SK-N-MC (cell line): ENCODE results near the gene CCDC172.

ENCODE experiments used
- DNase-seq: peaks from one replicate; pipeline ENCODE4 v3.0.0-alpha.2; 2011; ENCODE audit warnings: low read depth, low spot score
- H3K27ac ChIP-seq: fragments of 200-600 bp; sonication (generic); 2 replicates; pipeline ENCODE4 v1.5.1; 2016; ENCODE audit warnings: mixed run types
- H3K36me3 ChIP-seq: fragments of 200-600 bp; sonication (generic); 2 replicates; pipeline ENCODE4 v1.6.1; 2017; ENCODE audit warnings: antibody characterized with exemption, low read length, mixed read lengths; ENCODE audit not compliant: insufficient read depth
- H3K4me3 ChIP-seq: fragments of 200-600 bp; sonication (generic); 2 replicates; pipeline ENCODE4 v1.5.1; 2016
- H3K9ac ChIP-seq: fragments of 200-600 bp; sonication (generic); 2 replicates; pipeline ENCODE4 v1.8.0; 2017; ENCODE audit warnings: mixed run types, mixed read lengths; ENCODE audit not compliant: insufficient read length
- H3K9me3 ChIP-seq: fragments of 200-600 bp; sonication (generic); 2 replicates; pipeline ENCODE4 v1.6.1; 2017; ENCODE audit warnings: low read depth, mild to moderate bottlenecking, antibody characterized with exemption, low read length, moderate library complexity, mixed read lengths
- EZH2 ChIP-seq: fragments of 200-600 bp; sonication (generic); IDR thresholded peaks from one replicate; pipeline ENCODE4 v1.6.1; 2017; ENCODE audit warnings: antibody characterized with exemption
- FOXP2 ChIP-seq: optimal IDR thresholded peaks from 2 replicates; pipeline ENCODE3; 2011; ENCODE audit warnings: mild to moderate bottlenecking, moderate library complexity; ENCODE audit not compliant: insufficient read depth; ENCODE audit errors: extremely low read length, control extremely low read depth
- POLR2AphosphoS5 ChIP-seq: IDR thresholded peaks from 2 replicates; pipeline ENCODE4 v1.6.1; 2012; ENCODE audit warnings: mild to moderate bottlenecking, low read depth, low read length, borderline replicate concordance

Gene CCDC172

GRCh38 chr10:116408719-116409118 is 84.5 kb downstream of the CCDC172 start:
- Histone ChIP-seq H3K27ac (no peak overlapping the region), H3K4me3 (no peak overlapping the region), H3K36me3 (no peaks in the 10 kb centered on the region), H3K9ac (no peak overlapping the region), H3K9me3 (no peaks in the 10 kb centered on the region)
- no peak for DNase-seq
- TF ChIP-seq EZH2 (no peak), FOXP2 (no peak), POLR2AphosphoS5 (no peak)

GRCh38 chr10:116410351-116410750 is 86.1 kb downstream of the CCDC172 start:
- Histone ChIP-seq H3K9me3 (no peaks in the 10 kb centered on the region), H3K27ac (no peak overlapping the region), H3K36me3 (no peaks in the 10 kb centered on the region), H3K9ac (no peak overlapping the region), H3K4me3 (no peak overlapping the region)
- DNase-seq: no peak
- TF ChIP-seq EZH2: no peak
- no peak for TF ChIP-seq FOXP2
- TF ChIP-seq POLR2AphosphoS5: no peak

GRCh38 chr10:116417821-116418220 is 93.6 kb downstream of the CCDC172 start:
- no peaks in the 10 kb centered on the region for H3K36me3 ChIP-seq
- H3K4me3 ChIP-seq: no peak overlapping the region
- H3K27ac ChIP-seq: no peak overlapping the region
- TF ChIP-seq POLR2AphosphoS5: no peak
- no peak for TF ChIP-seq FOXP2
- no peak for TF ChIP-seq EZH2
- H3K9me3 ChIP-seq: no peaks in the 10 kb centered on the region
- no peak overlapping the region for H3K9ac ChIP-seq
- DNase-seq: no peak

GRCh38 chr10:116418389-116418788 is 94.1 kb downstream of the CCDC172 start:
- H3K27ac ChIP-seq: no peak overlapping the region
- H3K9me3 ChIP-seq: no peaks in the 10 kb centered on the region
- H3K4me3 ChIP-seq: no peak overlapping the region
- no peak for DNase-seq
- no peak overlapping the region for H3K9ac ChIP-seq
- no peaks in the 10 kb centered on the region for H3K36me3 ChIP-seq
- TF ChIP-seq POLR2AphosphoS5: no peak
- no peak for TF ChIP-seq EZH2
- TF ChIP-seq FOXP2: no peak

- Histone ChIP-seq H3K27ac (no peak overlapping the region), H3K4me3 (no peak overlapping the region), H3K36me3 (no peaks in the 10 kb centered on the region), H3K9ac (no peak overlapping the region), H3K9me3 (no peaks in the 10 kb centered on the region)
- no peak for DNase-seq
- TF ChIP-seq FOXP2 (no peak), EZH2 (no peak), POLR2AphosphoS5 (no peak)
These were observed 97.6 kb downstream of the CCDC172 start for GRCh38 chr10:116421815-116422214.

GRCh38 chr10:116427671-116428070 is 103.4 kb downstream of the CCDC172 start, which contains the start of gene PNLIPRP3:
PNLIPRP3 (plus strand) TSS chr10:116427847; CDS start chr10:116428013, 166 bp downstream.
- Histone ChIP-seq H3K9ac (no peak within 1 kb of the TSS), H3K4me3 (no peak within 1 kb of the TSS), H3K36me3 (no peaks in the 10 kb centered on the region), H3K27ac (no peak within 1 kb of the TSS), H3K9me3 (no peaks in the 10 kb centered on the region)
- no peak for DNase-seq
- TF ChIP-seq FOXP2: no peak
- TF ChIP-seq EZH2: no peak
- no peak for TF ChIP-seq POLR2AphosphoS5

- Histone ChIP-seq H3K36me3 (no peaks in the 10 kb centered on the region), H3K9ac (no peak overlapping the region), H3K4me3 (no peak overlapping the region), H3K27ac (no peak overlapping the region), H3K9me3 (no peaks in the 10 kb centered on the region)
- no peak for DNase-seq
- no peak for TF ChIP-seq EZH2
- TF ChIP-seq FOXP2: no peak
- TF ChIP-seq POLR2AphosphoS5: no peak
These were observed 105.2 kb downstream of the CCDC172 start for GRCh38 chr10:116429288-116429977.
